SKM-1 treated with dmso at 0.1 percent for 144 hours (cell line): ENCODE data around the gene PEMT.

Experiments
- DNase-seq: peaks from one replicate; lab custom pipeline; 2025; ENCODE audit not compliant: unreplicated experiment; lab: John Stamatoyannopoulos, UW

The PEMT gene

GRCh38 chr17:17536702-17537101 is 54.8 kb downstream of the PEMT start:
- no peak for DNase-seq

DNA sequence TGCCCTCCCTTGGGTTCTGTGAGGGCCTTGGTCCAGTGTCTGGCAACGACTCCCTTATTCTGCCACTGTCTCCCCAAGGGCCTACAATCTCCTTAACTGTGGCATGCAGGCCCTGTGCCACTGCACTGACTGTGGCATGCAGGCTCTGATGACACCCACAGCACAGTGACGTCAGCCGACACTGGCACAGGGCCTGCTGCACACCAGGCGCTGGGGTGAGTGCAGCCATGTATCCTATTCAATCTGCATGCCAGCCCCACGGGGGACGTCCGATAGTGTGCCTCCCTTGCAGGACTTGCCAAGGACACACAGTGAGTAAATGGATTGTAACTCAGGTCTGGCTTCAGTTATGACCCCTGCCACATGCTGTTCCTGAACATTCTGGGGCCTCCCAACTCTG is 55.6 kb downstream of the PEMT start:
- no peak for DNase-seq

DNA sequence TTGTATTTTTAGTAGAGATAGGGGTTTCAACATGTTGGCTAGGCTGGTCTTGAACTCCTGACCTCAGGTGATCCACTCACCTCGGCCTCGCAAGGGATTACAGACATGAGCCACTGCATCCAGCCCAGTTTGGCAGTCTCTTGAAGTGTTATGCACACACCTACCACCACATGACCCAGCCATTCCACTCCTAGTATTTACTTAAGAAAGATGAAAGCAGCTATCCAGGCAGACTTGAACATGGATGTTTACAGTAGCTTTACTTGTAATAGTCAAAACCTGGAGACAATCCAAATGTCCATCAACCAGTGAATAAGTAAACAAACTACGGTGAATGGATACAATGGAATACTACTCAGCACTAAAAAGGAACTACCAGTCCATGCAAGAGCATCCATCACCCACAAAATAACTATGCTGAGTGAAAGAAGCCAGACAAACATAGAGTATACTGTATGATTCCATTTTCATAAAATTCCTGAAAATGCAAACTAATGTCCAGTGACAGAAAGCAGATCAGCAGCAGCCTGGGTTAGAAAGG is 57.5 kb downstream of the PEMT start:
- no peak for DNase-seq

DNA sequence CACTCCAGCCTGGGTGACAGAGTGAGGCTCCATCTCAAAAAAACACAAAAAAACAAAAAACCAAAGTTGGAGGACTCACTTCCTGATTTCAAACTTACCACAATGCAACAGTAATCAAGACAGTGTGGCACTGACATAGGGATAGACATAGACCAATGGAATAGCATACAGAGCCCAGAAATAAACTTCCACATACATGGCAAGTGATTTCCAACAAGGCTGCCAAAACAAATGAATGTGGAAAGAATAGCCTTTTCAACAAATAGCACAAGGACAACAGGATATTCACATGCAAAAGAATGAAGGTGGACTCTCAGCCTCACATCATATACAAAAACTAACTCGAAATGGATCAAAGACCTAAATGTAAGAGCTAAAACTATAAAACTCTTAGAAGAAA is 58.5 kb downstream of the PEMT start:
- DNase-seq, result no peak

DNA sequence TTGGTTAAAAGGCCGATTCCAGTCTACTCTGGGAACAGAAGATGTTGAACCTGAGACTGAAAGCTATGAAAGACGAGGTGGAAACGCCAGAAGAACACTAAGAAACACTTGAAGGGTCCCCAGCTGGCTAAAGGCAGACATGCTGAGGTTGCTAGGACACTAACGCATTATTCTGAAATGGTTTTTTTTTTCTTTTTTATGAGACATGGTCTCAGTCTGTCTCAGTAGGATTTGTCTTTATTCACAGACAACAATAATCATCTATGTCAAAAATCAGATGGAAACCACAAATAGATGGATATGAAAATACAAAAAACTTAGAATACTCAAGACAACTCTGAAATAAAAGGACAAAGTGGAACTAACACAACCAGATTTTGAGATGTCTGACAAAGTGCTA is 60.4 kb downstream of the PEMT start:
- no peak for DNase-seq

DNA sequence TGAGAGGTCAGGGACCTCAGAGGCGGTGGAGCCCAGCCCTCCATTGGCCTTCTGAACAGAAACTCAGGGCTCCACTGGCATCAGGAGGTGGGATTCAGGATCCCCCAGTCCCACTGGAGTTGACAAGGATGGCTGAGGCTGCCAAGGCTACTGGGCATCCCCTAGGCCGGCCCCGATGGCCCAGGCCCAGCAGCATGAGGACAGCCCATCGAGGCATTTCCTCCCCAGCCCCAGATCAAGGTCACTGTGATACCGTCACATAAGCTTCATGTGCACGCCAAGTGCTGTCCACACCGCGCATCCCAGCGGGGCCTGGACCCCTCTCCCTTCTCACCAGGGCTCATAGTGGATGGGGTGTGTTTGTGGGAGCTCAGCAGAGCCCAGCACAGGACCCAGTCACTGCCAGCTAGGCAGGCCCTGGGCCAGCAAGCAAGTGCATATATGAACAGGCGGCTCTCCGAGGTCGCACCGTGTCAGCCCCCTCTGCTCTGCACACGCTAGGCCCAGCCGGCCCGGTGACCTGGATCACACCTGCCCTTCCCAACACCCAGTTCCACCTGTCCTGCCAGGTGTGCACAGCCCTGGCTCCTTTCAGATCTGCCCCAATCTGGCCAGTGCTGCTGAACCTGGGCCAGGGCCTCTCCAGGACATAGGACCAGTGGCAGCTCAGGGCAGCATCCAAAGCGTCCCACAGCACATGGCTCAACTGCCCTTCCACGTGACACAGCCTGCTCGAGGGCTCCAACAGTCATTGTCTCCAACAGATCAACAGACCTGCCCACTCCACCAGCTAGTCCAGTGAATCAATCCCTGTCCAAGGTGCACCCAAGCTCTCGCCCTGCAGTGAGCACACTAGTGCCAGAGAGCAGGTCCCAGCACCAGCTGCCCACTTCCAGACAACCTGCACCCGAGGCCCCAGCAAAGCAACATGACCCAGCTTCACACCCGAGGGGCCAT is 62.5 kb downstream of the PEMT start:
- DNase-seq, result no peak

- DNase-seq, result no peak
Observed at GRCh38 chr17:17527956-17528500, 63.5 kb downstream of the PEMT start.

DNA sequence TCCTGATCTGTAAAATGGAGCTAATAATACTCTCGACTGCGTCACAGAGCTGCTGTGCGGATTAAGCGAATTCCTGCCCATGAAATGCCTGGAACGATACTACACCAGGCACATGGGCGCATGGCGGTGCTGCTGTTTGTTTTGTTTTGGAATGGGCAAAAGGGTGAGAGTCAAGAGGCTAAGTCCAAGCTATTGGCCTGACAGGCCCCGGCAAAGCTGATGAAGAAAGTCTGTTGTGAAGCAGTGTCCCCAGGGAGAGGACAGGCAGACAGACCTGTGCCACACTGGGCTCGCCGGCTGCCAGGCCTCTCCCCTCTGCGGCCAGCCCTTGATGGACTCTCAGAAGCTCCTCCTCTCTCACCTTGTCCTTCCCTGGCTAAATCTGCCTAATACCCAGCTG is 64.0 kb downstream of the PEMT start:
- no peak for DNase-seq

DNA sequence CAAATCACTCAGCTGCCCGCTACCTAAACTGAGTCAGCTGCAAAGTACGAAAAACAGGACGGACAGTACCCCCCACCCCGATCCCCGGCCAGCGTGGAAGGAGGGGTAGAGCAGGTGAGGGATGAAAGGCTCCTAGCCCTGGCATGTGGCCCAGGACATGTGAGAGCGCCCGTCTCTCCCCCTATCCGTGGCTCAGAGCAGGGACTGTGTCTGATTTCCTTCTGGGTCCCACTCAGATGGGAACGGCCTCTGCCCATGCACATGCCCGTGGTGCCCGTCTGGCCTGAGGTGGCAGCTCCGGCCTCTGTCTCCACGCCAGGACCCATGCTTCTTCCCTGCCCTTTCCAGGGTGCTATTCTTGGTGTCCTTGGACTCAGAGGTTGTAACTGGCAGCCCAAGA is 65.1 kb downstream of the PEMT start:
- DNase-seq, result no peak

- no peak for DNase-seq
Observed at GRCh38 chr17:17525956-17526355, 65.6 kb downstream of the PEMT start.

GRCh38 chr17:17525311-17525710 is 66.2 kb downstream of the PEMT start:
- no peak for DNase-seq

DNA sequence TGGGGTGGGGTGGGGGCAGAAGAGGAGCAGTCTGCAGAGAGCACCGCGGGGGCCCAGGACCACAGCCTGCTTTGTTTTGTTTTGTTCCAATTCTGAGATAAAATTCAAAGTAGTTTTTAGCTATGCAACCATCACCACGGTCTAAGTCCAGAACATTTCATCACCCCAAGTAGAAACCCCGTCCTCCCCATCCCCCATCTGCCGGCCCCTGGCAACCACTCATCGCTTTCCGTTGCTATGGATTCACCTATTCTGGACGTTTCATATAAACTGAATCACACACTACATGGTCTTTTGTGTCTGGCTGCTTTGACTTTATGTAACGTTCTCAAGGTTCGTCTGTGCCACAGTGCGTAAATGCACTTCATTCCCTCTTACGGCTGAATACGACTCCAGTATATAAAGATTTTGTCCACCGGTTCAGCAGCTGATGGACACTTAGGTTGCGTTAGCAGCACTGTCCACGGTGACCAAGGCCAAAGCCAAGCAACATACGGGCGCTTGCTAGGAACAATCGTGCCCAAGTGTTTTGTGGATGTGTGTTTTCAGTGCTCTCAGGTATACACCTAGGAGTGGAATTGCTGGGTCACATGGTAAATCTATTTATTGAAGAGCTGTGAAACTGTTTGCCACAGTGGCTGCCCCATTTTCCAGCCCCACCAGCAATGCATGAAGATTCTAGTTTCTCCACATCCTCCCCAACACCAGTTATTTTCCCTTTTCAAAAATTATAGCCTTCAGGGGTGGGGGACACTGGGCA is 67.6 kb downstream of the PEMT start:
- no peak for DNase-seq

DNA sequence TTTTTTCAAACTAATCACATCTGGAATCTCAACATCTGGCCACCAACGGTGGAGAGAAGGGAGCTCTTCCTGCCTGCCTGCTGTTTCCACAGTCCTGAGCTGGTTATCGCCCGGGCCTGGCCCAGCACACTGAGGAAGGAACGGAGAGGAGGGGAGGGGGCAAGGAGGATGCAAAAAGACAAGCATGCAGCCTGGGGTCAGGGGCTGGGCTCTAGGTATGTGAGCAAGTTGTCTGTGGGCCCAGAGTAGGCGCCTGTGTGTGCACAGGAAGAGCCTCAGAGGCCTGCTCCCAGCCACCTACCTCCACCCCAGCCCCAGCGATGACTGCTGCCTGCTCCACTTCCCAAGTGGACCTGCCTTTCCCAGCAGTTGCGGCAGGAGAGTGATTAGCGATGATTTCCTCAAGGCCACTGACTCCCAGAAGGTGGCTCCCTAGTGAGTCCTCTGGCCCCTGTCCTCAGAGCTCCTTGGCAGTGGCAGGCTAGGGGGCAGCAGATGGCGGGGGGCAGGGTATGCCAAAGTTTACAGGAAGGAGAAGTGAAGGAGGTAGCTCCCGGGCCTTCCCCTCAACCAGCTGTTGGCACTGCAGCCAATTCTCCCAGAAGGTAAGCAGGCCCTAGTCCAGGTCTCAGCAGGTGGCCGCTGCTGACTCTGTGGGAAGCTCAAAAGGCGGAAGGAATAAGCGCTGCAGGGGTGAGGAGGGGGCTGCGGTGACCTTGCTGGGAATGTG is 68.3 kb downstream of the PEMT start:
- DNase-seq, result no peak

- no peak for DNase-seq
Observed at GRCh38 chr17:17520599-17521232, 70.8 kb downstream of the PEMT start.

- no peak for DNase-seq
Observed at GRCh38 chr17:17519886-17520285, 71.6 kb downstream of the PEMT start.

GRCh38 chr17:17518951-17519350 is 72.6 kb downstream of the PEMT start:
- DNase-seq, result no peak

- no peak for DNase-seq
Observed at GRCh38 chr17:17518014-17518413, 73.5 kb downstream of the PEMT start.

DNA sequence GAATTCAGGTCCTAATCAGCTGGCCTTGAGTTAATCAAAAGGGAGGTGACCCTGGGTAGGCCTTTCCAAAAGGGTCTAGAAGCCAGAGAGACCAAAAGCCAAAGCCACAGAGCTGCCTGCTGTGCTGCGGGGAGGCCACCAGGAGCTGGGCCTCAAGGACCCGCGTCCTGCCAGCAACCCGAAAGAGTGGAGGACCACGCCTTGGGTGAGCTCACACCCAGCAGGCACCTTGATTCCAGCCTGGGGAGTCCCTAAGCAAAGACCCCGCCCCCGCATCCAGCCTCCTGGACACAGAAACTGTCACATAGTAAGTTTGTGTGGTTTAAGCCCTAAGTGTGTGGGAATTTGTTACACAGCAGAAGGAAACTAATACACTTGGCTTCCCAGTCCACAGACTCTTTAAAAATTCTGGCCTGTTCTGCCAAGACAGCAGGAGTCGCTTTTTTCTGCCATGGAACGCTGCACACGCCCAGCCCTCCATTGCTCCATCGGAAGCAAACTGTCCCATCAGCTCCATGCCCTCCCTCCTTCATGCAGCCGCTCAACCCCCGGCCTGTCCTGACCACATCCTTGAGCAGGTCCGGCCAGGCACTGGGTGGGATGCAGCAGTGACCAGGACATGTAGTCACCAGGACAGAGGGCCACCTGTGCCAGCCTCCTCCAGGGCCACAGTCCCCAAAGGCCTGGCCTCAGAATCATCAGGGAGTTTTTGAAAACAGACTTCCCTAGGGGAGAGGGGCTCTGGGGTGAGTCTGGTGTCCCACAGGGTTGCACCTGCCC is 74.4 kb downstream of the PEMT start:
- DNase-seq, result no peak
